ENCODE results near the gene UBAP1.
A peak's percentile ranks its signal among the peaks of the same experiment; 100 is the strongest.
"Not testable (repeated sequence)": the region's sequence is repeated elsewhere in the genome, so short reads cannot be mapped to it uniquely, and the experiment has no call there.

UBAP1 gene

GRCh38 chr9:34179213-34180136 lies 632 bp downstream of the UBAP1 start:
- TF ChIP-seq CTCF (IDR thresholded peaks at IDR 0.05; ENCODE audit: low read depth, low read length): no peak

GRCh38 chr9:34185778-34186551 lies 7.1 kb downstream of the UBAP1 start:
- no peak for TF ChIP-seq CTCF (IDR thresholded peaks at IDR 0.05; ENCODE audit: low read depth, low read length)
- peak; percentile 78 for DNase-seq (ENCODE audit: extremely low read depth, low read depth)

More at GRCh38 chr9:34179213-34180136, 632 bp downstream of the UBAP1 start:
- peak; percentile 37 for DNase-seq (ENCODE audit: extremely low read depth, low read depth)

DNA sequence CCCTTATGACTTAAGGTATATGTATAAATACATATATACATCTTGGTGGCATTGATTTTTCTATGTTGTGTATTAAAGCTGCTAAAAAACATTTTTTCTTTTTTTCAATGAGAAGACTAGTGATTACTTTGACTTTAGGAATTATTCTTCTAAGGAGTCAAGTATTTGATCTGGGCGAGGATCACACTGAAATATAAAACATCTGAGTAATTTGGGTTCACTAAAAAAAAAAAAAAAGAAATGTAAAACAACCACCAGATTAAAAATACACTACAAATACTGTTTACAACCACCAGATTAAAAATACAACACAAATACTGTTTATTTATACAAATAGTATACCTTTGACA lies 9.0 kb downstream of the UBAP1 start:
- no peak for TF ChIP-seq CTCF (IDR thresholded peaks at IDR 0.05; ENCODE audit: low read depth, low read length)
- DNase-seq (ENCODE audit: extremely low read depth, low read depth): no peak

- TF ChIP-seq CTCF (IDR thresholded peaks at IDR 0.05; ENCODE audit: low read depth, low read length): peak; percentile 35
- no peak for DNase-seq (ENCODE audit: extremely low read depth, low read depth)
These were observed 12.4 kb downstream of the UBAP1 start for GRCh38 chr9:34190996-34191892.

GRCh38 chr9:34195143-34195542 lies 16.3 kb downstream of the UBAP1 start:
- DNase-seq (ENCODE audit: extremely low read depth, low read depth): no peak
- no peak for TF ChIP-seq CTCF (IDR thresholded peaks at IDR 0.05; ENCODE audit: low read depth, low read length)

DNA sequence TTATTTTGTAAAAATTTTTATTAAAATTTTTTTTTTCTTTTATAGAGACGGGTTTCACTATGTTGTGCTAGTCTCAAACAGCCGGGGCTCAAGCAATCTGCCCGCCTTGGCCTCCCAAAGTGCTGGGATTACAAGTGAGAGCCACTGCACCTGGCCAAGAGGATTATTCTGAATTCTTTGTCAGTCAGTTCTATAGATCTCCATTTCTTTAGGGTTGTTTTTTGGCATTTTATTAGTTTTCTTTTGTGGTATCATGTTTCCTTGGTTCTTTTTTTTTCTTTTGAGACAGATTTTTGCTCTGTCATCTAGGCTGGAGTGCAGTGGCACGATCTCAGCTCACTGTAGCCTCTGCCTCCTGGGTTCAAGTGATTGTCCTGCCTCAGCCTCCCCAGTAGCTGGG lies 18.4 kb downstream of the UBAP1 start:
- not testable (repeated sequence) for DNase-seq (ENCODE audit: extremely low read depth, low read depth)
